Parathyroid adenoma (tissue), 2 donors: Measurements from ENCODE around the gene LGR4.

Experiments used
- H2AFZ ChIP-seq: fragments of 300-600 bp; sonication (generic); one replicate; pipeline ENCODE4 v1.7.0; 2017; ENCODE audit warnings: antibody characterized with exemption, mild to moderate bottlenecking
- H3K27ac ChIP-seq: fragments of 300-600 bp; sonication (generic); one replicate; pipeline ENCODE4 v1.7.0; 2017
- H3K27me3 ChIP-seq: fragments of 300-600 bp; sonication (generic); one replicate; pipeline ENCODE4 v1.7.0; 2017; ENCODE audit warnings: low read length; ENCODE audit not compliant: control insufficient read depth, insufficient read depth
- H3K36me3 ChIP-seq: fragments of 300-600 bp; sonication (generic); one replicate; pipeline ENCODE4 v1.7.0; 2017; ENCODE audit warnings: low read length; ENCODE audit not compliant: control insufficient read depth, insufficient read depth
- H3K4me1 ChIP-seq: fragments of 300-600 bp; sonication (generic); one replicate; pipeline ENCODE4 v1.7.0; 2017; ENCODE audit warnings: control low read depth
- H3K4me2 ChIP-seq: fragments of 300-600 bp; sonication (generic); one replicate; pipeline ENCODE4 v1.7.0; 2017; ENCODE audit warnings: low read length
- H3K4me3 ChIP-seq: fragments of 300-600 bp; sonication (generic); one replicate; pipeline ENCODE4 v1.7.0; 2017; ENCODE audit warnings: low read depth, low read length
- H3K79me2 ChIP-seq: fragments of 300-600 bp; sonication (generic); one replicate; pipeline ENCODE4 v1.7.0; 2017; ENCODE audit warnings: control low read depth
- H3K9ac ChIP-seq: fragments of 300-600 bp; sonication (generic); one replicate; pipeline ENCODE4 v1.7.0; 2017; ENCODE audit warnings: mild to moderate bottlenecking
- H3K9me3 ChIP-seq: fragments of 300-600 bp; sonication (generic); one replicate; pipeline ENCODE4 v1.7.0; 2017; ENCODE audit warnings: low read length; ENCODE audit not compliant: control insufficient read depth
- TF ChIP-seq, protein P1 (sequence below): fragments of 300-600 bp; sonication (generic); IDR thresholded peaks from one replicate; pipeline ENCODE4 v1.7.0; 2017; ENCODE audit warnings: antibody characterized with exemption, mild to moderate bottlenecking
- donor health status: primary hyperparathyroidism.

LGR4 gene

GRCh38 chr11:27506200-27507182 lies 33.9 kb upstream of the LGR4 start, which contains the start of gene LIN7C:
LIN7C (minus strand) TSS chr11:27506769; CDS start chr11:27506752, 17 bp downstream.
- H2AFZ ChIP-seq, result peak within 1 kb of the TSS; percentile 98
- peak within 1 kb of the TSS; percentile 88 for H3K27ac ChIP-seq
- H3K4me1 ChIP-seq, result peaks cover 4% of the 10 kb centered on the region
- peak within 1 kb of the TSS; percentile 92 for H3K4me3 ChIP-seq
- H3K9me3 ChIP-seq, result no peaks in the 10 kb centered on the region
- H3K79me2 ChIP-seq, result peaks cover 15% of the 10 kb centered on the region
- H3K36me3 ChIP-seq, result no peaks in the 10 kb centered on the region
- H3K27me3 ChIP-seq, result no peaks in the 10 kb centered on the region
- peak within 1 kb of the TSS; percentile 76 for H3K4me2 ChIP-seq
- H3K9ac ChIP-seq, result peak within 1 kb of the TSS; percentile 82
- TF ChIP-seq, protein P1, sequence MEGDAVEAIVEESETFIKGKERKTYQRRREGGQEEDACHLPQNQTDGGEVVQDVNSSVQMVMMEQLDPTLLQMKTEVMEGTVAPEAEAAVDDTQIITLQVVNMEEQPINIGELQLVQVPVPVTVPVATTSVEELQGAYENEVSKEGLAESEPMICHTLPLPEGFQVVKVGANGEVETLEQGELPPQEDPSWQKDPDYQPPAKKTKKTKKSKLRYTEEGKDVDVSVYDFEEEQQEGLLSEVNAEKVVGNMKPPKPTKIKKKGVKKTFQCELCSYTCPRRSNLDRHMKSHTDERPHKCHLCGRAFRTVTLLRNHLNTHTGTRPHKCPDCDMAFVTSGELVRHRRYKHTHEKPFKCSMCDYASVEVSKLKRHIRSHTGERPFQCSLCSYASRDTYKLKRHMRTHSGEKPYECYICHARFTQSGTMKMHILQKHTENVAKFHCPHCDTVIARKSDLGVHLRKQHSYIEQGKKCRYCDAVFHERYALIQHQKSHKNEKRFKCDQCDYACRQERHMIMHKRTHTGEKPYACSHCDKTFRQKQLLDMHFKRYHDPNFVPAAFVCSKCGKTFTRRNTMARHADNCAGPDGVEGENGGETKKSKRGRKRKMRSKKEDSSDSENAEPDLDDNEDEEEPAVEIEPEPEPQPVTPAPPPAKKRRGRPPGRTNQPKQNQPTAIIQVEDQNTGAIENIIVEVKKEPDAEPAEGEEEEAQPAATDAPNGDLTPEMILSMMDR, result no peak

- Histone ChIP-seq H3K79me2 (peaks cover 15% of the 10 kb centered on the region), H3K27me3 (no peaks in the 10 kb centered on the region), H2AFZ (peak overlapping the region; percentile 98), H3K27ac (peak overlapping the region; percentile 88), H3K4me2 (peak overlapping the region; percentile 76), H3K4me3 (peak overlapping the region; percentile 92), H3K36me3 (no peaks in the 10 kb centered on the region), H3K9me3 (no peaks in the 10 kb centered on the region), H3K9ac (no peak overlapping the region), H3K4me1 (peaks cover 4% of the 10 kb centered on the region)
- TF ChIP-seq, protein P1, result no peak
Observed at GRCh38 chr11:27505781-27506180, 33.2 kb upstream of the LGR4 start.

DNA sequence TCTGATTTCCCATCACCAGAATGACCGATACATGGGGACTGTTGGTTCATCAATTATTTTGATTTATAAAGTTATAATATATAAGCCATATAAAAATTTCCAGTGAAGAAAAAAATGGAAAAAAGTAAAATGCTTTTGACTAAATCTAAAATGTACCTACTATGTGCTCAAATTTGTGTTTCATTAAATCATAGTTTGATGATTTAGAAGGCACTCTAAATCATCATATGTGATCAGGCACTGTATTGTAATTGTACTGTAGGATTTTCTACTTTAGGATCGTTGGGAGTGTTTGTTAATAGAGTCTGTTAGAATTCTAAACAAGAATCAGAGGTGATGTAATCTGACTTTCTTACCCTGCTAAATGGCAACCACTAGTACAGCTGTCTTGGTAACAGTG lies 31.6 kb upstream of the LGR4 start:
- TF ChIP-seq, protein P1, result no peak
- H3K9ac ChIP-seq, result no peak overlapping the region
- H3K36me3 ChIP-seq, result no peaks in the 10 kb centered on the region
- no peak overlapping the region for H3K4me2 ChIP-seq
- no peak overlapping the region for H3K27ac ChIP-seq
- no peaks in the 10 kb centered on the region for H3K9me3 ChIP-seq
- H3K27me3 ChIP-seq, result no peaks in the 10 kb centered on the region
- peaks cover 15% of the 10 kb centered on the region for H3K79me2 ChIP-seq
- H2AFZ ChIP-seq, result no peak overlapping the region
- peaks cover 4% of the 10 kb centered on the region for H3K4me1 ChIP-seq
- H3K4me3 ChIP-seq, result no peak overlapping the region

- TF ChIP-seq, protein P1, result no peak
- Histone ChIP-seq H3K9me3 (no peaks in the 10 kb centered on the region), H3K36me3 (no peaks in the 10 kb centered on the region), H3K27ac (no peak overlapping the region), H3K4me3 (no peak overlapping the region), H3K79me2 (peaks cover 13% of the 10 kb centered on the region), H3K4me2 (no peak overlapping the region), H3K4me1 (no peaks in the 10 kb centered on the region), H2AFZ (no peak overlapping the region), H3K27me3 (no peaks in the 10 kb centered on the region), H3K9ac (no peak overlapping the region)
Observed at GRCh38 chr11:27501100-27501499, 28.5 kb upstream of the LGR4 start.
